K562 (cell line): ENCODE results near the gene OR51V1.

ENCODE experiments used
- CTCF ChIP-seq, 3 experiments: IDR thresholded peaks in 2 of 3; conservative IDR thresholded peaks in 1 of 3; 2 replicates each; pipeline ENCODE4 v1.5.1; 2011 to 2012; ENCODE audit warnings: low read length in 3 of 3, mild to moderate bottlenecking in 3 of 3, control low read depth in 2 of 3, improper control_type of control experiment in 1 of 3, inconsistent platforms in 1 of 3, low read depth in 1 of 3, mixed read lengths in 1 of 3, moderate library complexity in 1 of 3; ENCODE audit not compliant: insufficient read depth in 2 of 3
- GABPA ChIP-seq: fragments of 200-800 bp; sonication (Bioruptor generic); conservative IDR thresholded peaks from 2 replicates; pipeline ENCODE4 v1.6.1; 2016; ENCODE audit warnings: low read depth, missing genetic modification characterization, missing compliant biosample characterization
- HMGXB4 ChIP-seq: sonication (generic); formaldehyde crosslinking; IDR thresholded peaks from 2 replicates; pipeline ENCODE4 v1.8.1; 2023; ENCODE audit warnings: mild to moderate bottlenecking, missing genetic modification reagents
- HNRNPUL1 ChIP-seq: fragments of 200-400 bp; formaldehyde crosslinking; IDR thresholded peaks from 2 replicates; pipeline ENCODE4 v1.6.1; 2017; ENCODE audit warnings: low read length
- KLF16 ChIP-seq: IDR thresholded peaks from 2 replicates; pipeline ENCODE4 v1.6.1; 2016; ENCODE audit warnings: antibody characterized with exemption
- MTA1 ChIP-seq: fragments of 450-650 bp; IDR thresholded peaks from 2 replicates; pipeline ENCODE4 v1.6.1; 2017; ENCODE audit warnings: borderline replicate concordance
- PHB2 ChIP-seq: fragments of 450-650 bp; IDR thresholded peaks from 2 replicates; pipeline ENCODE4 v1.6.1; 2017; ENCODE audit warnings: low read depth
- POLR2AphosphoS5 ChIP-seq: IDR thresholded peaks from 2 replicates; pipeline ENCODE4 v1.6.1; 2011; ENCODE audit warnings: mild to moderate bottlenecking, low read depth, low read length, moderate library complexity; ENCODE audit not compliant: control insufficient read depth, insufficient read depth
- RCOR1 ChIP-seq, 2 experiments: IDR thresholded peaks; 2 replicates each; pipeline ENCODE4 v1.6.1; 2012; ENCODE audit warnings: low read depth in 2 of 2, low read length in 2 of 2, borderline replicate concordance in 1 of 2, improper control_type of control experiment in 1 of 2
- RFX5 ChIP-seq: IDR thresholded peaks from 2 replicates; pipeline ENCODE4 v1.6.1; 2011; ENCODE audit warnings: low read depth, mild to moderate bottlenecking, improper control_type of control experiment, low read length
- SMARCB1 ChIP-seq: IDR thresholded peaks from 2 replicates; pipeline ENCODE4 v1.6.1; 2011; ENCODE audit warnings: improper control_type of control experiment, low read depth; ENCODE audit not compliant: insufficient read length
- SP2 ChIP-seq: IDR thresholded peaks from 2 replicates; pipeline ENCODE4 v1.6.1; 2011; ENCODE audit warnings: mild to moderate bottlenecking, low read depth, low read length, moderate library complexity; ENCODE audit not compliant: poor library complexity, severe bottlenecking; ENCODE audit errors: extremely low read depth
- STAT6 ChIP-seq: sonication (generic); formaldehyde crosslinking; IDR thresholded peaks from 2 replicates; pipeline ENCODE4 v1.8.1; 2023; ENCODE audit warnings: mild to moderate bottlenecking, missing genetic modification reagents
- TCF7L2 ChIP-seq: fragments of 150-350 bp; IDR thresholded peaks from 2 replicates; pipeline ENCODE4 v1.6.1; 2016; ENCODE audit warnings: low read depth, mild to moderate bottlenecking, low read length, moderate library complexity

- TF ChIP-seq GABPA (tag) (no peak), STAT6 (CRISPR knock-in tag) (no peak), TCF7L2 (no peak), MTA1 (no peak), PHB2 (no peak), POLR2AphosphoS5 (no peak), HNRNPUL1 (no peak), SMARCB1 (no peak), RFX5 (no peak), RCOR1 (IDR thresholded peaks at IDR 0.05; ENCODE audit: borderline replicate concordance in 1 of 2, low read depth in 2 of 2, low read length in 2 of 2) (no peak), SP2 (no peak), KLF16 (no peak), HMGXB4 (CRISPR knock-in tag) (no peak), CTCF (IDR thresholded peaks at IDR 0.05 in 2 of 3, conservative IDR thresholded peaks at IDR 0.05 in 1 of 3; ENCODE audit: insufficient read depth in 2 of 3, low read depth in 1 of 3, low read length in 3 of 3) (no peak)
Observed at GRCh38 chr11:5200582-5200981, at the start of gene OR51V1.
